KG1 (cell line): ENCODE measurements around the gene TARDBP.
"Not testable (repeated sequence)": the region's sequence is repeated elsewhere in the genome, so short reads cannot be mapped to it uniquely, and the experiment has no call there.

Experiments used
- DNase-seq: peaks from one replicate; lab custom pipeline; 2025; lab: John Stamatoyannopoulos, UW

TARDBP gene

GRCh38 chr1:10992864-10993263 lies 19.6 kb upstream of the TARDBP start:
- no peak for DNase-seq

GRCh38 chr1:10996100-10996499 lies 16.4 kb upstream of the TARDBP start:
- no peak for DNase-seq

- DNase-seq = no peak
Measured at GRCh38 chr1:11000526-11000925, 11.9 kb upstream of the TARDBP start.

- DNase-seq = no peak
Measured at GRCh38 chr1:11013160-11013531, 692 bp downstream of the TARDBP start.

GRCh38 chr1:11019358-11019757 lies 6.9 kb downstream of the TARDBP start:
- DNase-seq = not testable (repeated sequence)

GRCh38 chr1:11019971-11020370 lies 7.5 kb downstream of the TARDBP start:
- no peak for DNase-seq

GRCh38 chr1:11023201-11023600 lies 10.7 kb downstream of the TARDBP start:
- DNase-seq = no peak

- no peak for DNase-seq
Measured at GRCh38 chr1:11024154-11024873, 11.9 kb downstream of the TARDBP start.

GRCh38 chr1:11024874-11025203 lies 12.4 kb downstream of the TARDBP start:
- DNase-seq = no peak

GRCh38 chr1:11025618-11026017 lies 13.2 kb downstream of the TARDBP start:
- DNase-seq = no peak

- no peak for DNase-seq
Measured at GRCh38 chr1:11026052-11026451, 13.6 kb downstream of the TARDBP start.

GRCh38 chr1:11026903-11027302 lies 14.4 kb downstream of the TARDBP start:
- no peak for DNase-seq

GRCh38 chr1:11027316-11027715 lies 14.9 kb downstream of the TARDBP start:
- no peak for DNase-seq

GRCh38 chr1:11028018-11028417 lies 15.6 kb downstream of the TARDBP start:
- no peak for DNase-seq

- no peak for DNase-seq
Measured at GRCh38 chr1:11030865-11031264, 18.4 kb downstream of the TARDBP start.

- DNase-seq = no peak
Measured at GRCh38 chr1:11031624-11032262, 19.3 kb downstream of the TARDBP start.

- DNase-seq = not testable (repeated sequence)
Measured at GRCh38 chr1:11037019-11037739, 24.7 kb downstream of the TARDBP start.

GRCh38 chr1:11037740-11038182 lies 25.3 kb downstream of the TARDBP start:
- DNase-seq = peak; percentile 72

GRCh38 chr1:11039351-11040104 lies 27.1 kb downstream of the TARDBP start:
- DNase-seq = no peak

GRCh38 chr1:11040105-11040429 lies 27.6 kb downstream of the TARDBP start:
- DNase-seq = not testable (repeated sequence)

GRCh38 chr1:11041048-11041447 lies 28.6 kb downstream of the TARDBP start:
- no peak for DNase-seq

GRCh38 chr1:11042065-11042464 lies 29.6 kb downstream of the TARDBP start:
- no peak for DNase-seq
